Keratinocyte (primary cell): Measurements from ENCODE around the gene EGR2.

ENCODE experiments used
- CTCF ChIP-seq, 3 experiments: IDR thresholded peaks in 1 of 3; conservative IDR thresholded peaks in 1 of 3; optimal IDR thresholded peaks in 1 of 3; 2 replicates in 2 of 3; 3 replicates in 1 of 3; pipeline versions ENCODE3 to v1.5.1; 2011; ENCODE audit warnings: low read length in 3 of 3, mild to moderate bottlenecking in 3 of 3, moderate library complexity in 2 of 3, control low read depth in 1 of 3, inconsistent platforms in 1 of 3; ENCODE audit not compliant: insufficient read depth in 2 of 3; ENCODE audit errors: extremely low read depth in 1 of 3
- EZH2 ChIP-seq: IDR thresholded peaks from one replicate; pipeline ENCODE4 v1.6.1; 2012; ENCODE audit warnings: inconsistent platforms, mild to moderate bottlenecking, low read length, moderate library complexity

- no peak for TF ChIP-seq CTCF (optimal IDR thresholded peaks at IDR 0.05 in 1 of 3, IDR thresholded peaks at IDR 0.05 in 1 of 3, conservative IDR thresholded peaks at IDR 0.05 in 1 of 3; ENCODE audit: extremely low read depth in 1 of 3, insufficient read depth in 2 of 3, low read length in 3 of 3)
- TF ChIP-seq EZH2, result no peak
Measured at GRCh38 chr10:62788861-62789467, 27.2 kb downstream of the EGR2 start.
